Nephron progenitor cell (in vitro differentiated cells): ENCODE measurements around the gene SPIRE2.
A peak's percentile ranks its signal among the peaks of the same experiment; 100 is the strongest.
"Not testable (repeated sequence)": the region's sequence is repeated elsewhere in the genome, so short reads cannot be mapped to it uniquely, and the experiment has no call there.

Source experiments
- DNase-seq: peaks from one replicate; pipeline ENCODE4 v3.0.0; 2021
- H3K27ac Mint-ChIP-seq: 2 replicates; pipeline ENCODE4 v1.8.0; 2021; ENCODE audit warnings: mild to moderate bottlenecking, moderate library complexity, mixed read lengths
- H3K27me3 Mint-ChIP-seq: 2 replicates; pipeline ENCODE4 v1.8.0; 2021; ENCODE audit warnings: mild to moderate bottlenecking, low read depth, mixed read lengths; ENCODE audit not compliant: poor library complexity
- H3K36me3 Mint-ChIP-seq: 2 replicates; pipeline ENCODE4 v1.8.0; 2021; ENCODE audit warnings: low read depth, mixed read lengths
- H3K4me1 Mint-ChIP-seq: 2 replicates; pipeline ENCODE4 v1.8.0; 2021; ENCODE audit warnings: mixed read lengths
- H3K4me3 Mint-ChIP-seq: 2 replicates; pipeline ENCODE4 v1.8.0; 2021; ENCODE audit warnings: mild to moderate bottlenecking, moderate library complexity, mixed read lengths
- H3K9me3 Mint-ChIP-seq: 2 replicates; pipeline ENCODE4 v1.8.0; 2021; ENCODE audit warnings: mild to moderate bottlenecking, moderate library complexity, mixed read lengths
- CTCF ChIP-seq: fragments of 200-600 bp; sonication (generic); IDR thresholded peaks from 2 replicates; pipeline ENCODE4 v1.5.0; 2021; ENCODE audit warnings: antibody characterized with exemption

The SPIRE2 gene

GRCh38 chr16:89827383-89828198 lies 684 bp upstream of the SPIRE2 start:
- Mint-ChIP-seq H3K36me3 (no peaks in the 10 kb centered on the region), H3K4me1 (peaks cover 32% of the 10 kb centered on the region), H3K27ac (no peak overlapping the region), H3K27me3 (peaks cover 18% of the 10 kb centered on the region), H3K9me3 (no peaks in the 10 kb centered on the region), H3K4me3 (peak overlapping the region; percentile 78)
- TF ChIP-seq CTCF, result no peak
- DNase-seq, result peak; percentile 64

- Mint-ChIP-seq H3K4me3 (peak overlapping the region; percentile 82), H3K4me1 (peaks cover 18% of the 10 kb centered on the region), H3K27me3 (peaks cover 18% of the 10 kb centered on the region), H3K27ac (no peak overlapping the region), H3K36me3 (no peaks in the 10 kb centered on the region), H3K9me3 (peaks cover 3% of the 10 kb centered on the region)
- no peak for TF ChIP-seq CTCF
- DNase-seq, result no peak
Measured at GRCh38 chr16:89828870-89829629, 775 bp downstream of the SPIRE2 start.

DNA sequence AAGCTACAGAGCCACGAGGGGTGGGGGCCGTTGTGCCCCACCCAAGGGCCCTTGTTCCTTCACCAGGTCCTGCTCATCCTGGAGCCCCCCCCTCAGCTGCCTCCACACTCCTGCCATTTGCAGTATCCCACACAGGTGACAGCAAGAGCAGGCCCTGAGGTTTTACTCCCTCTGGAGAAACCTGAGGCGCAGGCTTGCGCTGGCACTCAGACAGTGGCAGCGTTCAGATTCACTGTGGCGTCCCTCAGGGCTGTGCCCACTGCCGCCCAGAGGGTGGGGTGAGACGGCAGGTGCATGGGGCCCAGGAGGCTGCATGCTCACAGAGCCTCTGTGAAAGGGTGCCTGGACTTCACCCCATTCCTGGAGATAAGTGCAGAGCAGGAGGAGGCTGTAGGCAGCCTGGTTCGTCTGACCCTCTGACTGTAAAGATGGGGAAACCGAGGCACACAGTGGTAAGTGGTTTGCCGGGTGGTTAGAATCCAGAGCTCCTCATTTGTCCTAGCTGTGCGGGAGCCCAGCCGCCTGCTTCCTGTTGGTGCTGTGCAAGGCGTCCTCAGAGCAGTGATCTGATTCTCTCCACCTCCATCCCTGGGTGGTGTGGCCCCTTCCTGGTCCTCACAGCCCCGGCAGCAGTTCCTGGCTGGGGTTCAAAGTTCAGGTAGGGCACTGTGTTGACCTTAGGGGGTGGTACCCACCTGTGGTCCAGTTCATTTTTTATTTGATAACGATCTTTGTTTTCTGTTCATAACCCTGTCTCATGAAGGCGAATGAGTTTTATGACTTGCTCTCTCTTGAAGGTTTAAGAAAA lies 1.6 kb downstream of the SPIRE2 start:
- Mint-ChIP-seq H3K4me3 (peak overlapping the region; percentile 82), H3K27ac (no peak overlapping the region), H3K9me3 (peaks cover 8% of the 10 kb centered on the region), H3K4me1 (peaks cover 18% of the 10 kb centered on the region), H3K36me3 (peaks cover 2% of the 10 kb centered on the region), H3K27me3 (peaks cover 18% of the 10 kb centered on the region)
- DNase-seq, result no peak
- TF ChIP-seq CTCF, result no peak

DNA sequence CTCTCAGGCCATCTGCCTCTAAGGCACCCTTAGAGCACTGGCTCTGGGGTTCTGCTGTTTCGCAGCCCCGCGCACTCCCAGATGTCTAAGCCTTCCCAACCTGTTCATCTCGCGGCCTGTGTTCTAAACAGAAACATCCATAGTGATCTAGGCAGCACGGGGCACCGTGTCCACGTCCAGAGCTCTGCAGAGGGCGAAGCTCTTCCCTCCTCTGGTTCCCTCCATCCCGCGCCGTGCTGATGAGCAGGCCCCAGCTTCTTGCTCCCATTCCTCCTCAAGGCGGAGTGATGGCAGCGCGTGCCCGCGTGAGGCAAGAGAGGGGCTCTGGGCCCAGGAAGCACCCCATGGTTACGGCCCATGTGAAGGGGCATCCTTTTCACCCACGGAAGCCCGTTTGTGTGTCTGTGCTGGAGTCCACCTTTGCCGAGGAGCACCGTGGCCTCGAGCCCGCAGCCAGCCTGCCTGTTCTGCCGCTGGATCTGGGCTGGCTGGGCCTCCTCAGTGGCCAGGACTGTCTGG lies 3.6 kb downstream of the SPIRE2 start:
- no peak for DNase-seq
- peaks cover 18% of the 10 kb centered on the region for H3K4me1 Mint-ChIP-seq
- H3K4me3 Mint-ChIP-seq, result no peak overlapping the region
- H3K27ac Mint-ChIP-seq, result no peak overlapping the region
- peaks cover 25% of the 10 kb centered on the region for H3K27me3 Mint-ChIP-seq
- H3K9me3 Mint-ChIP-seq, result peaks cover 16% of the 10 kb centered on the region
- peaks cover 12% of the 10 kb centered on the region for H3K36me3 Mint-ChIP-seq
- TF ChIP-seq CTCF, result no peak

- Mint-ChIP-seq H3K36me3 (peaks cover 12% of the 10 kb centered on the region), H3K4me1 (peaks cover 28% of the 10 kb centered on the region), H3K9me3 (peaks cover 16% of the 10 kb centered on the region), H3K27me3 (peaks cover 27% of the 10 kb centered on the region)
- H3K4me3 Mint-ChIP-seq, H3K27ac Mint-ChIP-seq, DNase-seq: not testable (repeated sequence)
Measured at GRCh38 chr16:89833664-89834363, 5.5 kb downstream of the SPIRE2 start.

DNA sequence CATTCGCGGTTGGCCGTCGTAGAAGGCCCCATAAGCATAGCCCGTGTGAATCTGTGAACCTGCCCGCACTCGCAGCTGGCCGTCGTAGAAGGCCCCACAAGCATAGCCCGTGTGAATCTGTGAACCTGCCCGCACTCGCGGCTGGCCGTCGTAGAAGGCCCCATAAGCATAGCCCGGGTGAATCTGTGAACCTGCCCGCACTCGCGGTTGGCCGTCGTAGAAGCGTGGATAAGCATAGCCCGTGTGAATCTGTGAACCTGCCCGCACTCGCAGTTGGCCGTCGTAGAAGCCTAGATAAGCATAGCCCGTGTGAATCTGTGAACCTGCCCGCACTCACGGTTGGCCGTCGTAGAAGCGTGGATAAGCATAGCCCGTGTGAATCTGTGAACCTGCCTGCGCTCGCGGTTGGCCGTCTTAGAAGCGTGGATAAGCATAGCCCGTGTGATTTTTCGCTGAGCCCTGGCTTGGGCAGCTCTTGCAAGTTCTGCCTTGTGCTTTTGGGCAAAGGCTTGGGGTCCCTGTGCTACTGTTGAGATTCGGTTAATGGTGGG lies 6.6 kb downstream of the SPIRE2 start:
- not testable (repeated sequence) for DNase-seq, H3K4me3 Mint-ChIP-seq, H3K27ac Mint-ChIP-seq
- Mint-ChIP-seq H3K4me1 (peaks cover 31% of the 10 kb centered on the region), H3K27me3 (peaks cover 20% of the 10 kb centered on the region), H3K9me3 (peaks cover 16% of the 10 kb centered on the region), H3K36me3 (peaks cover 12% of the 10 kb centered on the region)

DNA sequence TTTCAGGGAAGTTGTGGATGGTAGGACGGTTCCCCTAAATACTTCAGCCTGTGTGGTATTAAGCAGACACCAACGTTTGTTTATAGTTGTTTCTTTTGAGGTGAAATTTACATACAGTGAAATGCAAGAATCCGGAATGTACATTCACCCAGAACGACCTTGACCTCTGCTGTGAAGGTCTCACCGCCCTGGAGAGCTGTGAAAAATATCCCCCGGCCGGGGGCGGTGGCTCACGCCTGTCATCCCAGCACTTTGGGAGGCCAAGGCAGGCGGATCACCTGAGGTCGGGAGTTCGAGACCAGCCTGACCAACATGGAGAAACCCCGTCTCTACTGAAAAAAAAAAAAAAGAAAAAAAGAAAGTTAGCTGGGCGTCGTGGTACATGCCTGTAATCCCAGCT lies 8.2 kb downstream of the SPIRE2 start:
- Mint-ChIP-seq H3K9me3 (peaks cover 16% of the 10 kb centered on the region), H3K36me3 (peaks cover 12% of the 10 kb centered on the region), H3K4me1 (peaks cover 25% of the 10 kb centered on the region), H3K27me3 (peaks cover 13% of the 10 kb centered on the region)
- H3K27ac Mint-ChIP-seq, DNase-seq, H3K4me3 Mint-ChIP-seq: not testable (repeated sequence)
